Neuron (in vitro differentiated cells): Measurements from ENCODE around the gene DNASE1L2.

Source experiments
- H2AFZ ChIP-seq: one replicate; pipeline ENCODE4 v1.6.1; 2013; ENCODE audit warnings: low read depth, mild to moderate bottlenecking, inconsistent platforms, low read length, moderate library complexity
- H3K27me3 ChIP-seq: one replicate; pipeline ENCODE4 v1.6.1; 2013; ENCODE audit warnings: low read length; ENCODE audit not compliant: insufficient read depth
- H3K36me3 ChIP-seq: one replicate; pipeline ENCODE4 v1.6.1; 2013; ENCODE audit warnings: low read length; ENCODE audit not compliant: insufficient read depth
- H3K4me1 ChIP-seq: one replicate; pipeline ENCODE4 v1.6.1; 2013; ENCODE audit warnings: low read length; ENCODE audit not compliant: insufficient read depth
- H3K4me3 ChIP-seq: 2 replicates; pipeline ENCODE4 v1.5.1; 2013; ENCODE audit warnings: mild to moderate bottlenecking, low read length, moderate library complexity
- H3K9me3 ChIP-seq: one replicate; pipeline ENCODE4 v1.6.1; 2013; ENCODE audit warnings: low read length

The DNASE1L2 gene

GRCh38 chr16:2277466-2278271 lies 41.4 kb downstream of the DNASE1L2 start:
- Histone ChIP-seq H3K36me3 (peaks cover 2% of the 10 kb centered on the region), H3K4me1 (no peaks in the 10 kb centered on the region), H2AFZ (no peak overlapping the region), H3K9me3 (no peaks in the 10 kb centered on the region), H3K4me3 (no peak overlapping the region), H3K27me3 (no peaks in the 10 kb centered on the region)

DNA sequence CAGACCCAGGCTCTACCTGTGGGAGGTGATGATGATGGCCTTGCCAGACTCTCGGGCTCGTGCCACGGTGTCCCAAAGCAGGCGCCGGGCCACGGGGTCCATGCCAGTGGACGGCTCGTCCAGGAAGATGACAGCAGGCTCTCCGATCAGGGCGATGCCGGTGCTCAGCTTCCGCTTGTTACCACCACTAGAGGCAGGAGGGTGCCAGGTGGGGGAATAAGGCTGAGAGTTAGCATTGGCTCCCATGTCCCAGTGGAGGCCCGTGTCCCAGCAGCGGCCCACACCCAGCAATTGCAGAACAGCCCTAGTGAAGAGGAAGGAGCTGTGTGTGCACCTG lies 42.0 kb downstream of the DNASE1L2 start:
- Histone ChIP-seq H3K4me1 (no peaks in the 10 kb centered on the region), H3K4me3 (no peak overlapping the region), H3K27me3 (no peaks in the 10 kb centered on the region), H2AFZ (no peak overlapping the region), H3K36me3 (peaks cover 6% of the 10 kb centered on the region), H3K9me3 (no peaks in the 10 kb centered on the region)

GRCh38 chr16:2278956-2279800 lies 42.9 kb downstream of the DNASE1L2 start:
- Histone ChIP-seq H3K27me3 (no peaks in the 10 kb centered on the region), H3K36me3 (peaks cover 12% of the 10 kb centered on the region), H3K4me3 (no peak overlapping the region), H3K4me1 (no peaks in the 10 kb centered on the region), H3K9me3 (no peaks in the 10 kb centered on the region), H2AFZ (no peak overlapping the region)

DNA sequence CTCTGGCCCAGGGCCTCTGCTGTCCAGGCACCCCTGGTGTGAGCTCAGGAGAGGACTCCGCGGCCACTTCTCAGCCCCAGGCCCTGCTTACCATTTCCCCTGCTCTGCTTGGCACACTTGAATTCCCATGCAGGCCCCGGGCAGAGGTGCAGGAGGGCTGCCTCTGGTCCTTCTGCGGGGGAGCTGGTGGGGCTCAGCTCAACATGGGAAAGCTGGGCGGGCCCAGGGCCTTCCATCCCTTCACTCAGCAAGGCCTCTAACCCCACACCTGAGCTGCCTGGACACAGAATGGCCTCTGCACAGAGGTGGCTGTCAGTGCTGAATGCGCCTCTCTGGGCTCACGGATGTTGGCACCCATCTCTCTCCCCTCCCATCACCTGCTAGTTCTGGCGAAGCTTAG lies 44.2 kb downstream of the DNASE1L2 start:
- H3K9me3 ChIP-seq = no peaks in the 10 kb centered on the region
- peaks cover 19% of the 10 kb centered on the region for H3K36me3 ChIP-seq

GRCh38 chr16:2280981-2281542 lies 44.8 kb downstream of the DNASE1L2 start:
- H3K9me3 ChIP-seq = no peaks in the 10 kb centered on the region
- H2AFZ ChIP-seq = no peak overlapping the region
- H3K36me3 ChIP-seq = peaks cover 24% of the 10 kb centered on the region
- H3K27me3 ChIP-seq = no peaks in the 10 kb centered on the region
- no peak overlapping the region for H3K4me3 ChIP-seq
- no peaks in the 10 kb centered on the region for H3K4me1 ChIP-seq

More for the DNA sequence above, 44.2 kb downstream of the DNASE1L2 start:
- Histone ChIP-seq H3K27me3 (no peaks in the 10 kb centered on the region), H3K4me1 (no peaks in the 10 kb centered on the region), H3K4me3 (no peak overlapping the region), H2AFZ (no peak overlapping the region)

GRCh38 chr16:2282262-2282661 lies 46.0 kb downstream of the DNASE1L2 start:
- H3K4me1 ChIP-seq = no peaks in the 10 kb centered on the region
- H3K27me3 ChIP-seq = no peaks in the 10 kb centered on the region

DNA sequence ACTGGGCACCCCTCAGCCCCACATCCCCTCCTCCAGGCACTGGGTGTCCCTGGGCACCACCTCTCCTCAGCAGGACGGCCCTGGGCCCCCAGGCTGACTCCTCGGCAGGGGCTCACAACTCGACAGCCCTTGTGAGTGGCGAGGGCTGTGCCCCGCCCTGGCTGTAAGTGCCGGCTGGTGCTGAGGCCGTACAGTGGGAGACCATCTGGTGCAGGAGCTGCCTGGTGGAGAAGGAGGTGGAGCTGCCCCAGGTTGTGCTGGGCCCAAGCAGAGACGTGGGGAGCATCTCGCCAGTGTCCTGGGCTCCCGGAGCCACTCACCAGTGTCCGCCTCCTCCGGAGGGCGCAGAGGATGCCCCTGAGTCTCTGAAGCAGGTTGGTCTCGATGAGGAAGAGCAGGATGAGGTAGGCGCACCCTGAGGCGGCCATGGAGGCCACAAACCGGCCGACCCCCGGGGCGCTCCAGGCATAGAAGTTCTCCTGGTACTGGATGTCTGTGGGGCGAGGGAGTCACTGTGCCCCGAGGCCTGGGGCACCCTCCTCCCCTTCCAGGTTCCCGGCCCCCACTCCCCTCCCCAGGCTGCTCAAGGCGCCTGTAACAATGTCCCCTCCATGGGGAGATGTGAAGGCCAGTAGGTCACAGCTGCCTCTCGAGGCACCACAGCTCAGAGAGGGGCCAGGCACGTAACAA lies 46.8 kb downstream of the DNASE1L2 start:
- H2AFZ ChIP-seq = no peak overlapping the region
- no peaks in the 10 kb centered on the region for H3K9me3 ChIP-seq
- no peak overlapping the region for H3K4me3 ChIP-seq
- no peaks in the 10 kb centered on the region for H3K4me1 ChIP-seq
- peaks cover 27% of the 10 kb centered on the region for H3K36me3 ChIP-seq
- H3K27me3 ChIP-seq = no peaks in the 10 kb centered on the region

More at GRCh38 chr16:2282262-2282661, 46.0 kb downstream of the DNASE1L2 start:
- Histone ChIP-seq H2AFZ (no peak overlapping the region), H3K4me3 (no peak overlapping the region), H3K36me3 (peaks cover 27% of the 10 kb centered on the region), H3K9me3 (no peaks in the 10 kb centered on the region)

GRCh38 chr16:2284001-2284770 lies 47.9 kb downstream of the DNASE1L2 start:
- Histone ChIP-seq H3K36me3 (peaks cover 30% of the 10 kb centered on the region), H3K4me1 (no peaks in the 10 kb centered on the region), H3K27me3 (no peaks in the 10 kb centered on the region), H3K4me3 (no peak overlapping the region), H2AFZ (no peak overlapping the region), H3K9me3 (no peaks in the 10 kb centered on the region)

- Histone ChIP-seq H3K4me1 (no peaks in the 10 kb centered on the region), H3K27me3 (no peaks in the 10 kb centered on the region), H3K36me3 (peaks cover 34% of the 10 kb centered on the region), H3K9me3 (no peaks in the 10 kb centered on the region), H2AFZ (no peak overlapping the region), H3K4me3 (no peak overlapping the region)
Measured at GRCh38 chr16:2284797-2285576, 48.7 kb downstream of the DNASE1L2 start.

DNA sequence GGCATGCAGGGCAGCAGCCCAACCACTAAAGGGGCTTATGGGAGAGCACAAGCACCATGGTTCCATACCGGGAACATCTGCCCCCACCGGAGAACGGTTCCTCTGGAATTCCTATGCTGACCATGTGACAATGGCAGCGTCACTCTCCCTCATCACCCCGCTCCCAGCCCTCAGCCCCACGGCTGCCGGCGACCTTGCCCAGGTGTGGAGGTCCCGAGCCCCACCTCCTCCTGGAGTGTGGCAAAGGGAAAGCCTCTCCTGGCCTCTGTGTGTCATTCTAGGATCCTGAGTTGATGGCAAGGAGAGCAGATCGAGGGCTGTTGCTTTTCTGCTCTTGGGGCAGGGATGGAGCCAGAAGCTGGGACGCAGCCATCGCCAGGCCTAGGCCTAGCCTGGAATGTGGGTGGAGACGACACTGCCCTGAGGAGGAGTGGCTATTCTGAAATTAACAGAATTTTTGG lies 49.5 kb downstream of the DNASE1L2 start:
- no peak overlapping the region for H3K4me3 ChIP-seq
- no peaks in the 10 kb centered on the region for H3K9me3 ChIP-seq
- no peaks in the 10 kb centered on the region for H3K4me1 ChIP-seq
- peaks cover 34% of the 10 kb centered on the region for H3K36me3 ChIP-seq
- H3K27me3 ChIP-seq = no peaks in the 10 kb centered on the region
- H2AFZ ChIP-seq = no peak overlapping the region

GRCh38 chr16:2286550-2286949 lies 50.3 kb downstream of the DNASE1L2 start:
- H3K27me3 ChIP-seq = no peaks in the 10 kb centered on the region
- peaks cover 37% of the 10 kb centered on the region for H3K36me3 ChIP-seq
- no peak overlapping the region for H2AFZ ChIP-seq
- H3K4me1 ChIP-seq = no peaks in the 10 kb centered on the region
- H3K4me3 ChIP-seq = no peak overlapping the region
- H3K9me3 ChIP-seq = no peaks in the 10 kb centered on the region
